ENCODE measurements around the gene STAT3. TPM values are rescaled to one million over a fixed set of nuclear protein-coding genes. Genes with fewer than 3 reads are reported as not detected.

STAT3 gene
- total and polyA plus RNA-seq, 2 of the 13 experiments (the other 11 are each of a cell fraction or from before 2014, with no cell fraction given): 61.8 to 62.4 TPM

DNA sequence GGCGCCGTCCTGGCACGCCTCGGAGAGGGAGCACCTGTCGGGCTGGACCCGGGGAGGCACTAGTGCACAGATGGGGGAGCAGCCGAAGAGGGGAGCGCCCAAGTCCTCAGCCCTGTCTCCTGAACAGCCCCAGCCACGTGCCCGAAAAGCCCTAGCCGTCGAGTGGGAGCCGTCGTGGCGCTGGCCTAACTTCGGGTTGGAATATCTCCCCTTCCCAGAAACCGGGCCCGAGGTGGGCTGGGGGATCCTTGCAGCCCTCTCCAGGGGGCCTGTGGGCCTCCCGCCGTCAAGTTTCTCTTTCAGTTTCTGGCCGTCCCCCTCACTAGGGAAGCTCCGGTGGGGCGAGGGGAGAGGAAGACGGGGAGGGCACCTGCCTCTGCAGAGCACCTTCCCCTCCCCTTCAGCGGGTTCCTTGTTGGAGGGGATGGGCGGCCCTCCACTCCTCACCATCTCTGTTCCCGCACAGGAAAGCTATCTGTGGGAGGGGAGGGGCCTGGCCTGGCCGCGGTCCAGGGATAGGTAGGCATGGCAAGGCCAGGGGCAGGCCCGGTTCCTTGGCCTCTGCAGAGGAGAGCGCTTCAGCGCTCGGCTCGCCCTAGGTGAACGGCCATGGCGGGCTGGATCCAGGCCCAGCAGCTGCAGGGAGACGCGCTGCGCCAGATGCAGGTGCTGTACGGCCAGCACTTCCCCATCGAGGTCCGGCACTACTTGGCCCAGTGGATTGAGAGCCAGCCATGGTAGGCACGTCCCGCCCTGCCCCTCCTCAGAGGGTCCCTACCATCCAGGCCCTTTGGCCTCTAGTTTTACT, 99.2 kb downstream of the STAT3 start:
- no TSS peak for BruUV-seq (replicated peaks)
- DNase-seq (ENCODE audit: low spot score) (no peak), ATAC-seq (peak; percentile 17), FAIRE-seq (no peak)
- peaks cover 6 to 26% of the 10 kb centered on the region in 2 experiments; a peak in 4 of 5 replicates for H3K27me3 ChIP-seq (ENCODE audit: control insufficient read depth in 1 of 2, insufficient read depth in 2 of 2, low read length in 2 of 2)
- no peaks in the 10 kb centered on the region for H3K36me3 ChIP-seq (replicated peaks in 1 of 2; ENCODE audit: control insufficient read depth in 1 of 2, insufficient read depth in 2 of 2, low read length in 2 of 2)
- H3K9ac ChIP-seq (ENCODE audit: insufficient read depth, low read depth, low read length): peak overlapping the region; percentile 32; the same call in 1 of the 2 replicates
- H3K9me3 ChIP-seq (ENCODE audit: low read length): no peaks in the 10 kb centered on the region
- 62% methylated on average over 21 of the region's 44 CpGs for WGBS (ENCODE audit: low lambda C conversion rate)
- H3K4me3 ChIP-seq (replicated peaks in 1 of 3; ENCODE audit: insufficient read depth in 1 of 3, low read depth in 2 of 3, low read length in 3 of 3): peak overlapping the region; percentile 56 to 72 (median 62); a peak in 5 of 6 replicates
- no peak overlapping the region for H2AFZ ChIP-seq (ENCODE audit: low read length)
- CTCF ChIA-PET (ENCODE audit: low intra/inter-chr PET ratio, low total read pairs): no interaction called here
- no peak overlapping the region for H3K27ac ChIP-seq (ENCODE audit: extremely low read length, insufficient read depth, low read length)
- H3K4me2 ChIP-seq (ENCODE audit: low read depth, low read length): peak overlapping the region; percentile 76
- H3K79me2 ChIP-seq (ENCODE audit: insufficient read depth, low read length): no peaks in the 10 kb centered on the region
- in situ Hi-C loops (cut with HindIII; ENCODE audit: extremely low pct_ligation_motif_present, low pct_unique_long_range_greater_than_20kb) (no loop called here), intact Hi-C loops (cut with micrococcal nuclease; ENCODE audit: unreplicated experiment) (loop anchor here (10.0 kb wide), 1 partner anchor 64 kb away; no protein-coding TSS in a partner anchor)
- H3K4me1 ChIP-seq (ENCODE audit: insufficient read depth, low read length): peaks cover 27% of the 10 kb centered on the region
- no peaks in the 10 kb centered on the region for H4K20me1 ChIP-seq (ENCODE audit: insufficient read depth, low read length)
- POLR2A ChIA-PET: interaction anchor here (0.8 to 2.3 kb wide), 6 partner anchors 12 to 94 kb away, joined by 3 to 7 read pairs (median 4); partner anchors contain the start of gene GHDC
- TF ChIP-seq ZBTB7B (CRISPR knock-in tag; IDR thresholded peaks at IDR 0.05) (no peak), WIZ (CRISPR knock-in tag; IDR thresholded peaks at IDR 0.05) (no peak), MXI1 (IDR thresholded peaks at IDR 0.05; ENCODE audit: borderline replicate concordance, low read depth, low read length) (no peak), TBL1XR1 (IDR thresholded peaks at IDR 0.05; ENCODE audit: borderline replicate concordance, low read length, partially characterized antibody) (no peak), YEATS4 (CRISPR knock-in tag; IDR thresholded peaks at IDR 0.05; ENCODE audit: borderline replicate concordance) (0 out of 2 replicates have a peak, but pooled peaks have one; percentile 23), ZNF263 (CRISPR knock-in tag; IDR thresholded peaks at IDR 0.05) (0 out of 2 replicates have a peak, but pooled peaks have one; percentile 68), ZNF605 (CRISPR knock-in tag; IDR thresholded peaks at IDR 0.05) (no peak), NCOR1 (IDR thresholded peaks at IDR 0.05; ENCODE audit: borderline replicate concordance, low read length) (no peak), HIVEP1 (CRISPR knock-in tag; IDR thresholded peaks at IDR 0.05) (0 out of 2 replicates have a peak, but pooled peaks have one; percentile 30), FOXJ3 (CRISPR knock-in tag; IDR thresholded peaks at IDR 0.05; ENCODE audit: borderline replicate concordance) (no peak), HNRNPUL1 (IDR thresholded peaks at IDR 0.05; ENCODE audit: low read depth, low read length) (no peak)
- TF ChIP-seq, protein P1, sequence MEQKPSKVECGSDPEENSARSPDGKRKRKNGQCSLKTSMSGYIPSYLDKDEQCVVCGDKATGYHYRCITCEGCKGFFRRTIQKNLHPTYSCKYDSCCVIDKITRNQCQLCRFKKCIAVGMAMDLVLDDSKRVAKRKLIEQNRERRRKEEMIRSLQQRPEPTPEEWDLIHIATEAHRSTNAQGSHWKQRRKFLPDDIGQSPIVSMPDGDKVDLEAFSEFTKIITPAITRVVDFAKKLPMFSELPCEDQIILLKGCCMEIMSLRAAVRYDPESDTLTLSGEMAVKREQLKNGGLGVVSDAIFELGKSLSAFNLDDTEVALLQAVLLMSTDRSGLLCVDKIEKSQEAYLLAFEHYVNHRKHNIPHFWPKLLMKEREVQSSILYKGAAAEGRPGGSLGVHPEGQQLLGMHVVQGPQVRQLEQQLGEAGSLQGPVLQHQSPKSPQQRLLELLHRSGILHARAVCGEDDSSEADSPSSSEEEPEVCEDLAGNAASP (CRISPR knock-in tag; IDR thresholded peaks at IDR 0.05; ENCODE audit: borderline replicate concordance): no peak
- TF ChIP-seq, protein P2, sequence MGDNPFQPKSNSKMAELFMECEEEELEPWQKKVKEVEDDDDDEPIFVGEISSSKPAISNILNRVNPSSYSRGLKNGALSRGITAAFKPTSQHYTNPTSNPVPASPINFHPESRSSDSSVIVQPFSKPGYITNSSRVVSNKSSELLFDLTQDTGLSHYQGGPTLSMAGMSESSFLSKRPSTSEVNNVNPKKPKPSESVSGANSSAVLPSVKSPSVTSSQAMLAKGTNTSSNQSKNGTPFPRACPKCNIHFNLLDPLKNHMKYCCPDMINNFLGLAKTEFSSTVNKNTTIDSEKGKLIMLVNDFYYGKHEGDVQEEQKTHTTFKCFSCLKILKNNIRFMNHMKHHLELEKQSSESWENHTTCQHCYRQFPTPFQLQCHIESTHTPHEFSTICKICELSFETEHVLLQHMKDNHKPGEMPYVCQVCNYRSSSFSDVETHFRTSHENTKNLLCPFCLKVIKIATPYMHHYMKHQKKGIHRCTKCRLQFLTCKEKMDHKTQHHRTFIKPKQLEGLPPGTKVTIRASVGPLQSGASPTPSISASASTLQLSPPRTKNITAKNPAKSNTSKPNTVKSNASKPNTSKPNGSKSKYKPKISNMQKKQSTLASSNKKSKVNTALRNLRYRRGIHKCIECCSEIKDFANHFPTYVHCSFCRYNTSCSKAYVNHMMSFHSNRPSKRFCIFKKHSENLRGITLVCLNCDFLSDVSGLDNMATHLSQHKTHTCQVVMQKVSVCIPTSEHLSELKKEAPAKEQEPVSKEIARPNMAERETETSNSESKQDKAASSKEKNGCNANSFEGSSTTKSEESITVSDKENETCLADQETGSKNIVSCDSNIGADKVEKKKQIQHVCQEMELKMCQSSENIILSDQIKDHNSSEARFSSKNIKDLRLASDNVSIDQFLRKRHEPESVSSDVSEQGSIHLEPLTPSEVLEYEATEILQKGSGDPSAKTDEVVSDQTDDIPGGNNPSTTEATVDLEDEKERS (CRISPR knock-in tag; IDR thresholded peaks at IDR 0.05): no peak
- TF ChIP-seq, protein P3, sequence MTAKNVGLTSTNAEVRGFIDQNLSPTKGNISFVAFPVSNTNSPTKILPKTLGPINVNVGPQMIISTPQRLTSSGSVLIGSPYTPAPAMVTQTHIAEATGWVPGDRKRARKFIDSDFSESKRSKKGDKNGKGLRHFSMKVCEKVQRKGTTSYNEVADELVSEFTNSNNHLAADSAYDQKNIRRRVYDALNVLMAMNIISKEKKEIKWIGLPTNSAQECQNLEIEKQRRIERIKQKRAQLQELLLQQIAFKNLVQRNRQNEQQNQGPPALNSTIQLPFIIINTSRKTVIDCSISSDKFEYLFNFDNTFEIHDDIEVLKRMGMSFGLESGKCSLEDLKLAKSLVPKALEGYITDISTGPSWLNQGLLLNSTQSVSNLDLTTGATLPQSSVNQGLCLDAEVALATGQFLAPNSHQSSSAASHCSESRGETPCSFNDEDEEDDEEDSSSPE (CRISPR knock-in tag; IDR thresholded peaks at IDR 0.05): peak; percentile 31; the same call in 1 of the 2 replicates
- TF ChIP-seq, protein P4, sequence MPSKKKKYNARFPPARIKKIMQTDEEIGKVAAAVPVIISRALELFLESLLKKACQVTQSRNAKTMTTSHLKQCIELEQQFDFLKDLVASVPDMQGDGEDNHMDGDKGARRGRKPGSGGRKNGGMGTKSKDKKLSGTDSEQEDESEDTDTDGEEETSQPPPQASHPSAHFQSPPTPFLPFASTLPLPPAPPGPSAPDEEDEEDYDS (CRISPR knock-in tag; IDR thresholded peaks at IDR 0.05): no peak
